Breast epithelium (tissue), 3 donors: ENCODE results near the gene TXNRD2.

Experiments used
- POLR2A ChIP-seq: fragments of 450-650 bp; IDR thresholded peaks from one replicate; pipeline ENCODE4 v1.6.1; 2016; ENCODE audit warnings: antibody characterized with exemption, mild to moderate bottlenecking, moderate library complexity
- TF ChIP-seq, protein P1 (sequence below), 3 donors: fragments of 450-650 bp; IDR thresholded peaks; one replicate each; pipeline ENCODE4 v1.5.1; 2016 to 2017; ENCODE audit warnings: antibody characterized with exemption in 3 of 3, mild to moderate bottlenecking in 3 of 3, moderate library complexity in 3 of 3

- TF ChIP-seq, protein P1, sequence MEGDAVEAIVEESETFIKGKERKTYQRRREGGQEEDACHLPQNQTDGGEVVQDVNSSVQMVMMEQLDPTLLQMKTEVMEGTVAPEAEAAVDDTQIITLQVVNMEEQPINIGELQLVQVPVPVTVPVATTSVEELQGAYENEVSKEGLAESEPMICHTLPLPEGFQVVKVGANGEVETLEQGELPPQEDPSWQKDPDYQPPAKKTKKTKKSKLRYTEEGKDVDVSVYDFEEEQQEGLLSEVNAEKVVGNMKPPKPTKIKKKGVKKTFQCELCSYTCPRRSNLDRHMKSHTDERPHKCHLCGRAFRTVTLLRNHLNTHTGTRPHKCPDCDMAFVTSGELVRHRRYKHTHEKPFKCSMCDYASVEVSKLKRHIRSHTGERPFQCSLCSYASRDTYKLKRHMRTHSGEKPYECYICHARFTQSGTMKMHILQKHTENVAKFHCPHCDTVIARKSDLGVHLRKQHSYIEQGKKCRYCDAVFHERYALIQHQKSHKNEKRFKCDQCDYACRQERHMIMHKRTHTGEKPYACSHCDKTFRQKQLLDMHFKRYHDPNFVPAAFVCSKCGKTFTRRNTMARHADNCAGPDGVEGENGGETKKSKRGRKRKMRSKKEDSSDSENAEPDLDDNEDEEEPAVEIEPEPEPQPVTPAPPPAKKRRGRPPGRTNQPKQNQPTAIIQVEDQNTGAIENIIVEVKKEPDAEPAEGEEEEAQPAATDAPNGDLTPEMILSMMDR (IDR thresholded peaks at IDR 0.05), result no peak
- TF ChIP-seq POLR2A, result no peak
Observed at GRCh38 chr22:19905347-19906276, 36.0 kb downstream of the TXNRD2 start.
